Measurements from ENCODE around the gene KIAA0586.

DNA sequence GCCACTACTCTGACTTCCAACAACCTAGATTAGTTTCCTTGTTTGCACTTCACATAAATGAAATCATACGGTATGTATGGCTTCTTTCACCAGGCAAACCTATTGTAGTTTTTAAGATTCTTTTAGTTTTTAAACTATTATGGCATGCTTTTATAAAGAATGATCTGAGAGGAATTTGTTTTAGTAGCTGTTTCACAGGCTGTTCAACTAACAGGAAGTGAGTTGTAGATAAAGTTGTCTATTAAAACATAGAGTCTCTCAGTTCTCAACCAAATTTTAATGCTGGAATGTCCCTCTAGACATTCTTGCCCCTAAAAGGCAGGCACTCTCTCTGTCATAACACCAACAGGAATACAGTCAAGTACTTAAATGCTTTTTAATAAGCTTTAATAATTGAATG lies 107.5 kb downstream of the KIAA0586 start:
- TF ChIP-seq, protein P1, sequence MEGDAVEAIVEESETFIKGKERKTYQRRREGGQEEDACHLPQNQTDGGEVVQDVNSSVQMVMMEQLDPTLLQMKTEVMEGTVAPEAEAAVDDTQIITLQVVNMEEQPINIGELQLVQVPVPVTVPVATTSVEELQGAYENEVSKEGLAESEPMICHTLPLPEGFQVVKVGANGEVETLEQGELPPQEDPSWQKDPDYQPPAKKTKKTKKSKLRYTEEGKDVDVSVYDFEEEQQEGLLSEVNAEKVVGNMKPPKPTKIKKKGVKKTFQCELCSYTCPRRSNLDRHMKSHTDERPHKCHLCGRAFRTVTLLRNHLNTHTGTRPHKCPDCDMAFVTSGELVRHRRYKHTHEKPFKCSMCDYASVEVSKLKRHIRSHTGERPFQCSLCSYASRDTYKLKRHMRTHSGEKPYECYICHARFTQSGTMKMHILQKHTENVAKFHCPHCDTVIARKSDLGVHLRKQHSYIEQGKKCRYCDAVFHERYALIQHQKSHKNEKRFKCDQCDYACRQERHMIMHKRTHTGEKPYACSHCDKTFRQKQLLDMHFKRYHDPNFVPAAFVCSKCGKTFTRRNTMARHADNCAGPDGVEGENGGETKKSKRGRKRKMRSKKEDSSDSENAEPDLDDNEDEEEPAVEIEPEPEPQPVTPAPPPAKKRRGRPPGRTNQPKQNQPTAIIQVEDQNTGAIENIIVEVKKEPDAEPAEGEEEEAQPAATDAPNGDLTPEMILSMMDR (IDR thresholded peaks at IDR 0.05): no peak
- TF ChIP-seq POLR2A (IDR thresholded peaks at IDR 0.05): no peak
- TF ChIP-seq POLR2AphosphoS5 (IDR thresholded peaks at IDR 0.05): no peak

Data from prostate gland (tissue), 2 donors.